ENCODE results near the gene SLC16A5.

SLC16A5 gene

GRCh38 chr17:75049057-75049456 is 38.7 kb upstream of the SLC16A5 start:
- TF ChIP-seq TAF1 (IDR thresholded peaks at IDR 0.05; ENCODE audit: borderline replicate concordance, low read depth, low read length) = no peak
- TF ChIP-seq POLR2A (IDR thresholded peaks at IDR 0.05; ENCODE audit: low read depth, low read length) = no peak
- TF ChIP-seq POLR2AphosphoS5 (IDR thresholded peaks at IDR 0.05; ENCODE audit: low read depth, low read length) = no peak
- FAIRE-seq (no peak), DNase-seq (ENCODE audit: insufficient read length) (no peak)

GRCh38 chr17:75049706-75050105 is 38.0 kb upstream of the SLC16A5 start:
- FAIRE-seq = no peak
- no peak for DNase-seq (ENCODE audit: insufficient read length)

GRCh38 chr17:75051941-75052340 is 35.8 kb upstream of the SLC16A5 start:
- DNase-seq (ENCODE audit: insufficient read length) (no peak), FAIRE-seq (no peak)
- TF ChIP-seq POLR2A (IDR thresholded peaks at IDR 0.05; ENCODE audit: low read depth, low read length) (no peak), POLR2AphosphoS5 (IDR thresholded peaks at IDR 0.05; ENCODE audit: low read depth, low read length) (no peak), TAF1 (IDR thresholded peaks at IDR 0.05; ENCODE audit: borderline replicate concordance, low read depth, low read length) (no peak)

More at GRCh38 chr17:75049706-75050105, 38.0 kb upstream of the SLC16A5 start:
- TF ChIP-seq TAF1 (IDR thresholded peaks at IDR 0.05; ENCODE audit: borderline replicate concordance, low read depth, low read length) = no peak

- FAIRE-seq = no peak
- TF ChIP-seq POLR2A (IDR thresholded peaks at IDR 0.05; ENCODE audit: low read depth, low read length) = no peak
- no peak for TF ChIP-seq TAF1 (IDR thresholded peaks at IDR 0.05; ENCODE audit: borderline replicate concordance, low read depth, low read length)
- no peak for TF ChIP-seq POLR2AphosphoS5 (IDR thresholded peaks at IDR 0.05; ENCODE audit: low read depth, low read length)
- DNase-seq (ENCODE audit: insufficient read length) = no peak
These were observed 28.1 kb upstream of the SLC16A5 start for GRCh38 chr17:75059369-75060345.

- TF ChIP-seq POLR2AphosphoS5 (IDR thresholded peaks at IDR 0.05; ENCODE audit: low read depth, low read length) (no peak), POLR2A (IDR thresholded peaks at IDR 0.05; ENCODE audit: low read depth, low read length) (no peak), TAF1 (IDR thresholded peaks at IDR 0.05; ENCODE audit: borderline replicate concordance, low read depth, low read length) (no peak)
- FAIRE-seq (no peak), DNase-seq (ENCODE audit: insufficient read length) (no peak)
These were observed 27.2 kb upstream of the SLC16A5 start for GRCh38 chr17:75060434-75061054.

- TF ChIP-seq POLR2AphosphoS5 (IDR thresholded peaks at IDR 0.05; ENCODE audit: low read depth, low read length) = no peak
- no peak for TF ChIP-seq POLR2A (IDR thresholded peaks at IDR 0.05; ENCODE audit: low read depth, low read length)
- TF ChIP-seq TAF1 (IDR thresholded peaks at IDR 0.05; ENCODE audit: borderline replicate concordance, low read depth, low read length) = no peak
- FAIRE-seq = no peak
- DNase-seq (ENCODE audit: insufficient read length) = no peak
These were observed 26.7 kb upstream of the SLC16A5 start for GRCh38 chr17:75061055-75061438.

- FAIRE-seq (no peak), DNase-seq (ENCODE audit: insufficient read length) (no peak)
- TF ChIP-seq POLR2A (IDR thresholded peaks at IDR 0.05; ENCODE audit: low read depth, low read length) = no peak
- no peak for TF ChIP-seq TAF1 (IDR thresholded peaks at IDR 0.05; ENCODE audit: borderline replicate concordance, low read depth, low read length)
- TF ChIP-seq POLR2AphosphoS5 (IDR thresholded peaks at IDR 0.05; ENCODE audit: low read depth, low read length) = no peak
These were observed 26.1 kb upstream of the SLC16A5 start for GRCh38 chr17:75061618-75062017.

GRCh38 chr17:75063201-75063600 is 24.6 kb upstream of the SLC16A5 start:
- DNase-seq (ENCODE audit: insufficient read length) (no peak), FAIRE-seq (no peak)
- TF ChIP-seq POLR2AphosphoS5 (IDR thresholded peaks at IDR 0.05; ENCODE audit: low read depth, low read length) = no peak
- no peak for TF ChIP-seq POLR2A (IDR thresholded peaks at IDR 0.05; ENCODE audit: low read depth, low read length)
- TF ChIP-seq TAF1 (IDR thresholded peaks at IDR 0.05; ENCODE audit: borderline replicate concordance, low read depth, low read length) = no peak

GRCh38 chr17:75063626-75064025 is 24.1 kb upstream of the SLC16A5 start:
- DNase-seq (ENCODE audit: insufficient read length) = no peak
- no peak for FAIRE-seq
- TF ChIP-seq POLR2A (IDR thresholded peaks at IDR 0.05; ENCODE audit: low read depth, low read length) (no peak), POLR2AphosphoS5 (IDR thresholded peaks at IDR 0.05; ENCODE audit: low read depth, low read length) (no peak), TAF1 (IDR thresholded peaks at IDR 0.05; ENCODE audit: borderline replicate concordance, low read depth, low read length) (no peak)

- DNase-seq (ENCODE audit: insufficient read length) (no peak), FAIRE-seq (no peak)
- no peak for TF ChIP-seq POLR2A (IDR thresholded peaks at IDR 0.05; ENCODE audit: low read depth, low read length)
- TF ChIP-seq TAF1 (IDR thresholded peaks at IDR 0.05; ENCODE audit: borderline replicate concordance, low read depth, low read length) = no peak
- no peak for TF ChIP-seq POLR2AphosphoS5 (IDR thresholded peaks at IDR 0.05; ENCODE audit: low read depth, low read length)
These were observed 23.7 kb upstream of the SLC16A5 start for GRCh38 chr17:75064040-75064439.

GRCh38 chr17:75064460-75064859 is 23.3 kb upstream of the SLC16A5 start:
- TF ChIP-seq TAF1 (IDR thresholded peaks at IDR 0.05; ENCODE audit: borderline replicate concordance, low read depth, low read length) = no peak
- no peak for TF ChIP-seq POLR2AphosphoS5 (IDR thresholded peaks at IDR 0.05; ENCODE audit: low read depth, low read length)
- TF ChIP-seq POLR2A (IDR thresholded peaks at IDR 0.05; ENCODE audit: low read depth, low read length) = no peak
- DNase-seq (ENCODE audit: insufficient read length) = no peak
- no peak for FAIRE-seq

Data from GM12892 (cell line).